GM21528 (cell line): ENCODE measurements around the gene ACSM4.
"Not testable (repeated sequence)": the region's sequence is repeated elsewhere in the genome, so short reads cannot be mapped to it uniquely, and the experiment has no call there.

Source experiments
- ATAC-seq: cut with Tn5 transposase; IDR thresholded peaks from one replicate; pipeline ENCODE4 v1.9.1; 2021; ENCODE audit warnings: mild to moderate bottlenecking, moderate library complexity; ENCODE audit not compliant: unreplicated experiment, low FRiP score

ACSM4 gene

DNA sequence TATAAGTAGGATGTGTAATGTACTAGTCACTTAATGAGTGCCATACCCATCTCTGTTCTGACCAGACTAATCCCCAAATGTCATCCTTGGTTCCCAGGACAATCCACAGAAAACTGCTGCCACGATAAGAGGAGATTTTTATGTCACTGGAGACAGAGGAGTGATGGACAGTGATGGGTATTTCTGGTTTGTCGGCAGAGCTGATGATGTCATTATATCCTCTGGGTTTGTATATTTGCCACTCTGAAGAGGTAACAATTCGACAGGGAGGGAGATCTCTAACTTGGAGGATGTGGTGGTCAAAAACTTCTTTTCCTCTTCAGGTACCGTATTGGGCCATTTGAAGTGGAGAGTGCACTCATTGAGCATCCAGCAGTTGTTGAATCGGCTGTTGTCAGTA, 20.3 kb downstream of the ACSM4 start:
- ATAC-seq: no peak

DNA sequence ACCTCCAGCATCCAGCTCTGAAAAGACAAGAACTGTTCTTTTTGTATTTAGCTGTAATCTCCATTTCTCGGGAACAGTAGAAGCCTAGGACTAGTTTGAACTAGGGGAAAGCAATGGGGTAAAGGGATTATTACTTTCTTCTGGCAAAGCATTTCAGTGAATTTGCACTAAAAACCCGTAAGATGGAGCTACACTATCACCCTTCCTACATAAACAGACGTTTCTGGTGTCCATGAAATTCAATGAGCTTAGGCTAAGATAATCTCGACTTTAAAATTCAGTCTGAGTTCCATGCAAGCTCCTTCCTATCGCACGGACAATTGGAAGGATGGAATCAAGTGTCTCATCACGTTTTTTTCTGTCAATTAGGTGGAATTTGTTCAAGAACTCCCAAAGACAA, 24.0 kb downstream of the ACSM4 start:
- ATAC-seq: no peak

DNA sequence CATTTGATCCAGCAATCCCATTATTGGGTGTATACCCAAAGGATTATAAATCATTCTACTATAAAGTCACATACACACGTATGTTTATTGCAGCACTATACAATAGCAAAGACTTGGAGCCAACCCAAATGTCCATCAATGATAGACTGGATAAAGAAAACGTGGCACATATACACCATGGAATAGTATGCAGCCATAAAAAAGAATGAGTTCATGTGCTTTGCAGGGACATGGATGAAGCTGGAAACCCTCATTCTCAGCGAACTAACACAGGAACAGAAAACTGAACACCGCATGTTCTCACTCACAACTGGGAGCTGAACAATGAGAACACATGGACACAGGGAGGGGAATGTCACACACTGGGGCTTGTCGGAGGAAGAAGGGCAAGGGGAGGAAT, 33.9 kb downstream of the ACSM4 start:
- ATAC-seq: not testable (repeated sequence)

DNA sequence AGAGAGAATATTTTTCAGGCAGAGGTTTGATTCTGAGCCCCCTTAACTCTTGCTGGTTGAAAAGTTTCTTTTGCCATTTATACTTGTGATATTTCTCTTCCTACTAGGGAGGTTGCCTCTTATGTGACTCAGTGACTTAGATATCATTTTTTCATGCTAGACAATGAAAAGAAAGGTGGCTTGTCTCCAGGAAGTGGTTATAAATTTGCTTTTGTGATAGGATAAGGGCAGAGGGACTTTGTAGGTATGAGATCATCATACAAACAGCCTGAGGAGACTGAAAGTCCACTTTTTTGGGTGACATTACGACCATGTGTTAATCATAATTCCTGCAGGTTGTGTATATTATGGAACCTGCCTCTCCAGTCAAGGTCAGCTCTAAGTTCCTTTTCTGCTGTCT, 35.8 kb downstream of the ACSM4 start:
- no peak for ATAC-seq

DNA sequence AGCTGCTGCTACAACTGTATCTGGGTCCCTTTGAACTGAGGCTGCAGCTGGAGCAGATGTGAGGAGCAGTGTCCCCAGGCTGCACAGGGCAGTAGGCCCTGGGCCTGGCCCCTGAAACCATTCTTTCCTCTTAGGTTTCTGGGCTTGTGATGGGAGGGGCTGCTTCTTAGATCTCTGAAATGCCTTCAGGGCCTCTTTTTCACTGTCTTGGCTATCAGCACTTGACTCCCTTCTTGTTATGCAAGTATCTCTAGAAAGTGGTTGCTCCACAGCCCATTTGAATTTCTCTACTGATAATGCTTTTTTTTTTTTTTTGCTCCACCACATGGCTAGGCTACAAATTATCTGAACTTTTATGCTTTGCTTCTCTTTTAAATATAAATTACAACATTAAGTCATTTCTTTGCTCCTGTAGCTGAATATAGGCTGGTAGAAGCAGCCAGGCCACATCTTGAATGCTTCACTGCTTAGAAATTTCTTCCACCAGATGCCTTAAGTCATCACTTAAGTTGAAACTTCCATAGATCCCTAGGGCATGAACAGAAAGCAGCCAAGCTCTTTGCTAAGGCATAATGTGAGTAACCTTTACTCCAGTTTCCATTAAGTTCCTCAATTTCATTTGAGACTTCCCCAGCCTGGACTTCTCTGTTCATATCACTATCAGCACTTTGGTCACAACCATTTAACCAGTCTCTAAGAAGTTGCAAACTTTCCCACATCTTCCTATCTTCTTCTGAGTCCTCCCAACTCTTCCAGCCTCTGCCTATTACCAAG, 41.1 kb downstream of the ACSM4 start:
- ATAC-seq: no peak

DNA sequence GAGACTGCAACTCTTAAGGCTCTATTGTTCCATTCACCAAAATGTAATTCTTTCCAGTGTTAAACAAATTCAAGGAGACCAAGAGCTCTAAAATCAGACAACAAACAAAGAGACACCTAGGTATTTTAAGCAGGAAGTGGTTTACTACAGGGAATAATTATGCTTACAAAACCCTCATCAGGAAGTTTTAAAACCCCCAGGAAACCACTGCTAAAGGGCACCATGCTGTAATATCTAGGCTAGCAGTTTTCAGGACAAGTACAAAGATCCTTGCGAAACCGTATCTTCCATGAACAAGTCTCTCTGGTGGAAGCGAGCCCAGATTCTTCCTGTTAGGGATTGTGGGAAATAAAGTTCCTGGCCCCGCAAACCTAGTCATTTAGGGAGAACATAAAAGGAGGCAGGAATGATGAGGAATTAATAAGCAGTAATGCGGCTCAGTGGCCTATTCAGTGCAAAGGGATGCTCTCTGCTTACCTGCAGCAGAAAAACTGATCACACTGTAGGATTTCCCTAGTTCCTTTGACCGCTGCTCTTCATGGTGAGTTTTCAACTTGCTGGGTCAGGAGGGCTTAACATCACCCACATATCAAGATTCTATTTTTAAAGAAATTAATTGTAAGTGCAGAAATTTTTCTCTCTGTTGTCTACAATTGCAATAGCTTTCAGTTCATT, 42.8 kb downstream of the ACSM4 start:
- no peak for ATAC-seq

DNA sequence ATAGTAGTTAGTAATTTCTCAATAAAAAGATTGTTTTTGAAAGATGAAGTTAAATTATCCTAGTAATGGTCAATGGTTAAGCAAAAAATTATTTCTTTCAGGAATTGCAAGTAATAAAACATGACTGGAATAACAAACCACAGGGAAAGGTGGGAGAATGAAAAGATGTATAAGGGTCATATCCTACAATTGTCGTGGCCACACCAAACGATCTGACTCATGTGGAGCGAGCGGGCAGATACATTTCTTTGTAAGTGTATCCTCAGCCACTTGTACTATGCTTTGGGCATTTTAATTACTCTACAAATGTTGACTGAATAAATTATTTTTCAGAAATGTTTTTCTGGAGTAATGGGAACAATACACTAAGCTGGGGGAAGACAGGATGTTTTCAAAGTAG, 45.5 kb downstream of the ACSM4 start:
- no peak for ATAC-seq

DNA sequence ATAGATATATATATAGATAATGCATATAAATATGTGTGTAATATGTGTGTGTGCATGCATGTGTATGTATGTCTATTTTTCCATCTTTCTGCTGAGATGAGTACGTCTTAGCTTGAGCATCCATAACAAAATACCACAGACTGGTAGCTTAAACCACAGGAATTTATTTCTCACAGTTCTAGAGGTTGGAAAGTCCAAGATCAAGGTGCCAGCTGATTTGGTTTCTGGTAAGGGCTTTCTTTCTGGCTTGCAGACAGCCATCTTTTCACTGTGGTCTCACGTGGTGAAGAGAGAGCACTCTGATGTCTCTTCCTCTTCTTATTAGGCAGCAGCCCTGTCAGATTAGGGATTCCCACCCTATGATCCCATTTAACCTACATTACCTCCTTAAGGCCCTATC, 47.3 kb downstream of the ACSM4 start:
- ATAC-seq: no peak

DNA sequence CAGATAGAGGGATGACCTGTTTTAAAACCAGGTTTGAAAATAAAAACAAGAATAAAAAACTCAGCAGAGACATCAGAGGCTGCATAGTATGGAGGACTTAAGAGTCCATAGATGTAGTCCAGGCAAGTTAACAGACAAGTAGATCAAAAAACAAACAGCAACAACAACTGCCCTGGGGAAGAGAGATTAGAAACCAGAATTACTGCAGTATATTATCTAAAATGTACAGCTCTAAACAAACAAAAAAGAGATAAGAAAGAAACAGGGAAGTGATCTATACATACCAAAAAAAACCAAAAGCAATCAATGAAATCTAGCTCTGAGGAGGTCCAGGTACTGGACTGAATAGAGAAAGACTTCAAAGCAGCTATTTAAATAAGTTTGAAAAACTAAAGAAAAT, 48.8 kb downstream of the ACSM4 start:
- ATAC-seq: no peak

DNA sequence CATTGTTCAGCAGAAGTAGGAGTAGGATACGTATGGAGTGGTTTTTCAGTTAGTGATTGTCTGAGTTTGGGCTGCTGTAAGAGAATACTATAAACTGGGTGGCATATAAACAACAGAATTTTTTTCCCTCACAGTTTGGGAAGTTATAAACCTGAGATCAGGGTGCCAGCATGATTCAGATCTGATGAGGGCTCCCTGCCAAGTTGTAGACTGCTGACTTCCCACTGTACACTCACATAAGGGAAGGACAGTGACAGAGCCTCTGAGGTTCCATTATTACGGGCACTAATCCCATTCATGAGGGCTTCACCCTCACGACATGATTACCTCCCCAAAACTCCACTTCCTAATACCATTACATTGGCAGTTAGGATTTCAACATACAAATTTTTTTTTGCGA, 50.7 kb downstream of the ACSM4 start:
- ATAC-seq: no peak

DNA sequence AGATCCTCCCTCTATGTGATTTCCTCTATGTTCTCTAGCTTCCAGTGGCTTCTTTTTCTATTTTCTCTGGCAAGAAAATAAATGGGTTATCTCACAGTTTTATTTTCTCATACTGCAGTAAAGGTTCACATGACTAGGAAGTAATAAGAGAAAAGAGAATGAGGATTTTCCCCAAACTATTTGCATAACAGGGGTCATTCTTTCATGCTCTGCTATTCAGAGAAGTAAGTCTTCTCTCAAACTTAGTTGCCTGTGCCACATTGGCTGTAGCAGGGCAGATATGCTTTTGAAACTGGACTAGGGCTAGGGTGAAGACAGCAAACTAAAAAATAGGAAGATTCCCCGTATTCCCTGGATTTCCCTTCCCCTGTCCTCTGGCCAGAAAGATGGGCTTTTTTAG, 57.4 kb downstream of the ACSM4 start:
- ATAC-seq: no peak

DNA sequence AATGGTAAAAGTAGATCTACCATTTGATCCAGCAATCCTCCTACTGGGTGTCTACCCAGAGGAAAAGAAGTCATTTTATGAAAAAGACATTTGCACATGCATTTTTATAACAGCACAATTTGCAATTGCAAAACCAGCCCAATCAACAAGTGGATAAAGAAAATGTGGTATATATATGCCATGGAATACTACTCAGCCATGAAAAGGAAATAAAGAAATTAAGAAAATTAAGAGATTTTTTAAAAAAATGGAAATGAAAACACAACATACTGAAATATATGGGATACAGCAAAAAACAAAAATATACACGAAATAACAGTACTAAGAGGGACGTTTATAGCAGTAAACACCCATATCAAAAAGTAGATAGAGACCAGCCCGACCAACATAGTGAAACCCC, 58.9 kb downstream of the ACSM4 start:
- no peak for ATAC-seq

DNA sequence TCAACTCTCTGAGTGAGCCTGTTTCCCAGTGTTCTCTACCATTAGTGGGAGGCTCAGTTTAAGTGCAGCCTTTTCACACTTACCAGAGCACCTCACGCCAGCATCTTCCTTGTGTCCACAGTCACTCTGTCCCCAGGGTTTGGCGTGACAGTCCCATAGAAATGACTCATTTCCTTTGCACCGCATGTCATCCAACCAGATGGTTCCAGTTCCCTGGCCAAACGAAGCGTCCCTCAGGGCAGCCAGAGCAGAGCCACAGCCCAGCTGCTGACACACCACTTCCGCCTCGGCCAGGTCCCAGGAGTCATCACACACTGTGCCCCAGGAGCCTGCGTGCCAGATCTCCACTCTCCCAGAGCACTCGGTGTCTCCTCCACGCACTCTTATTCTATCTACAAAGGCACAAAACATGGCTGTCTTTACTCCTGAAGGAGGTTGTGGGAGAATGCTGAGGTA, 65.4 kb downstream of the ACSM4 start:
- no peak for ATAC-seq

DNA sequence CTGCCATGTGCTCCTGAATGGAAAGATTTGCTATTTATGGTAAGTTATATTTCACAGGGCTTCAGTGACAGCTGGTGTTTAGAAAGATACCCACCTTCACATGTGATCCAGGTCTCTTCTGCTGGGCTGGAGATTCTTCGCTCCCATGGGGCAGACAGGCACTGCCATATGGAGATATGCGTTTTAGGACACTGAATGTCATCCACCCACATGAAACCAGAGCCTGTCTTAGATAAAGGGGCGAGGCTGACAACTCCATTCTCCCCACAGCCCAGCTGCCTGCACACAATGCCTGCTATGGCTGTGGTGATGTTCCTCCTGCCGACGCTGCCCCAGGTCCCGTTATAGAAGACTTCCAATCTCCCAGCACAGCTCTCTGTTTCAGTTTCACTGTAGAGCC, 69.4 kb downstream of the ACSM4 start:
- no peak for ATAC-seq

DNA sequence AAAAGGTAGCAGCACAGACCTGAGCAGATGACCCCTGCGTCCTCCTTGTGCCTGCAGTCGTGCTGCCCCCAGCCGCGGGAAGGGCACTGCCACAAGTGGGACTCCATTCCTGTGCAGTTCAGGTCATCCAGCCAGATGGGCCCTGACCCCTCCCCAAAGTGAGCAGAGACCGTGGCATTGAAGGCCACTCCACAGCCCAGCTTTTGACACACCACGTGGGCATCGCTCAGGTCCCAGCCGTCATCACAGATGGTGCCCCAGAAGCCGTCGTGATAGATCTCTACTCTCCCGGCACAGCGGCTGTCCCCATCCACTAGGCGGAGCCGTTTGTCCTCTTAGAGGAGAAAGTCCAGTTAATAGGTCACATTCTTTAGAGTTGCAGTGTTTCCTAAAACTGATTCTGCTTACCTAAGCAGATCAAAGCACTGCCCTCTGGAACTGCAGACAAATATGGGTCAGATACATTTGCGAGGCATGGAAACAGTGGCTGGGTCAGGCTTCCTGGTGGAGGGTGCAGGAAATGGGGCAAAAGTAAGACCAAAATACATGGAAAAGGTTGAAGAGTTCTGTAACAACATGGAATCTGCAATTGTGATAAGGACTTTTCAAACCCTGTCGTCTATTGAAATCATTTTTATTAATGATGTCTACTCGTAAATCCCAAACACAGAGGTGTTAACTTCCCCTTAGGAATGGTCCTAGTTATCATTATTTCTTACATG, 70.7 kb downstream of the ACSM4 start:
- ATAC-seq: no peak

DNA sequence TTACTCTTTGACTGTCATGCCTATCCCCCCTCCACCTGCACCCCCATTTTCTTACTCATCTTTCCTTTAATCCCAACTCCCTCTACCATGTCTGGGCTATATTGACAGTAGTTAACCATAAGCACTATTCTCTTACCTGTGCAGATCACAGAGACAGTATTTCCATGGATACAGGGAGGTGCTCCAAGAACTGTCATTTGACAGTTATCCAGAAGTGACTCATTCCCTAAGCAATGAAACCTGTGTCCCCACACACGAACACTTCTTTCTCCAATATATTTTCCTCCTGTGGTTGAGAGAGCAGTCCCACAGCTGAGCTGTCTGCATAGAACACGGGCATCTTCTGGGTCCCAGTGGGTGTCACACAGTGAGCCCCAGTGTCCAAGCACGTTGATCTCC, 71.3 kb downstream of the ACSM4 start:
- no peak for ATAC-seq

DNA sequence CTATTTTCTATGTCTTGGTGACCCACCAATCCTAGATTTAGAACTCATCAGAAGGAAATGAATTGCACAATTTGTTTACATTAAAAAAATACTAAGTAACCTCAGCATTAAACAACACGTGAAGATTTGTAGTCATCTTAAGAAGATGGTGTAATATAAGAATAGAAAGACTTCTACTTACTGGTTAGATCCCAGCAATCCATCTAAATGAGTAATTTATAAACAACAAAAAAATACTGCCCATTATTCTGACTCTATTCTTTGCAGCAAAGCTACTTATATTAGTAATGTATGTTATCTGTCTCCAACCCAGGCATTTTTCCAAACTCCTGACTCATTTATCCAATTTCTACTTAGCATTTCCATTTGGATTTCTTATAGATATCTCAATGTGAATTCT, 72.3 kb downstream of the ACSM4 start:
- ATAC-seq: no peak
